GM12801 (cell line): ENCODE data around the gene ANLN.

Source experiments
- TF ChIP-seq, protein P1 (sequence below): IDR thresholded peaks from one replicate; pipeline ENCODE4 v1.5.1; 2011; ENCODE audit warnings: control low read depth; ENCODE audit not compliant: insufficient read length; ENCODE audit errors: extremely low read depth

ANLN gene

DNA sequence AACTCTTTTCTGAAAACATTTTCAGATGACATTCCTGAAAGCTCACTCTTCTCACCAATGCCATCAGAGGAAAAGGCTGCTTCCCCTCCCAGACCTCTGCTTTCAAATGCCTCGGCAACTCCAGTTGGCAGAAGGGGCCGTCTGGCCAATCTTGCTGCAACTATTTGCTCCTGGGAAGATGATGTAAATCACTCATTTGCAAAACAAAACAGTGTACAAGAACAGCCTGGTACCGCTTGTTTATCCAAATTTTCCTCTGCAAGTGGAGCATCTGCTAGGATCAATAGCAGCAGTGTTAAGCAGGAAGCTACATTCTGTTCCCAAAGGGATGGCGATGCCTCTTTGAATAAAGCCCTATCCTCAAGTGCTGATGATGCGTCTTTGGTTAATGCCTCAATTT is 16.5 kb downstream of the ANLN start:
- TF ChIP-seq, protein P1, sequence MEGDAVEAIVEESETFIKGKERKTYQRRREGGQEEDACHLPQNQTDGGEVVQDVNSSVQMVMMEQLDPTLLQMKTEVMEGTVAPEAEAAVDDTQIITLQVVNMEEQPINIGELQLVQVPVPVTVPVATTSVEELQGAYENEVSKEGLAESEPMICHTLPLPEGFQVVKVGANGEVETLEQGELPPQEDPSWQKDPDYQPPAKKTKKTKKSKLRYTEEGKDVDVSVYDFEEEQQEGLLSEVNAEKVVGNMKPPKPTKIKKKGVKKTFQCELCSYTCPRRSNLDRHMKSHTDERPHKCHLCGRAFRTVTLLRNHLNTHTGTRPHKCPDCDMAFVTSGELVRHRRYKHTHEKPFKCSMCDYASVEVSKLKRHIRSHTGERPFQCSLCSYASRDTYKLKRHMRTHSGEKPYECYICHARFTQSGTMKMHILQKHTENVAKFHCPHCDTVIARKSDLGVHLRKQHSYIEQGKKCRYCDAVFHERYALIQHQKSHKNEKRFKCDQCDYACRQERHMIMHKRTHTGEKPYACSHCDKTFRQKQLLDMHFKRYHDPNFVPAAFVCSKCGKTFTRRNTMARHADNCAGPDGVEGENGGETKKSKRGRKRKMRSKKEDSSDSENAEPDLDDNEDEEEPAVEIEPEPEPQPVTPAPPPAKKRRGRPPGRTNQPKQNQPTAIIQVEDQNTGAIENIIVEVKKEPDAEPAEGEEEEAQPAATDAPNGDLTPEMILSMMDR = no peak

DNA sequence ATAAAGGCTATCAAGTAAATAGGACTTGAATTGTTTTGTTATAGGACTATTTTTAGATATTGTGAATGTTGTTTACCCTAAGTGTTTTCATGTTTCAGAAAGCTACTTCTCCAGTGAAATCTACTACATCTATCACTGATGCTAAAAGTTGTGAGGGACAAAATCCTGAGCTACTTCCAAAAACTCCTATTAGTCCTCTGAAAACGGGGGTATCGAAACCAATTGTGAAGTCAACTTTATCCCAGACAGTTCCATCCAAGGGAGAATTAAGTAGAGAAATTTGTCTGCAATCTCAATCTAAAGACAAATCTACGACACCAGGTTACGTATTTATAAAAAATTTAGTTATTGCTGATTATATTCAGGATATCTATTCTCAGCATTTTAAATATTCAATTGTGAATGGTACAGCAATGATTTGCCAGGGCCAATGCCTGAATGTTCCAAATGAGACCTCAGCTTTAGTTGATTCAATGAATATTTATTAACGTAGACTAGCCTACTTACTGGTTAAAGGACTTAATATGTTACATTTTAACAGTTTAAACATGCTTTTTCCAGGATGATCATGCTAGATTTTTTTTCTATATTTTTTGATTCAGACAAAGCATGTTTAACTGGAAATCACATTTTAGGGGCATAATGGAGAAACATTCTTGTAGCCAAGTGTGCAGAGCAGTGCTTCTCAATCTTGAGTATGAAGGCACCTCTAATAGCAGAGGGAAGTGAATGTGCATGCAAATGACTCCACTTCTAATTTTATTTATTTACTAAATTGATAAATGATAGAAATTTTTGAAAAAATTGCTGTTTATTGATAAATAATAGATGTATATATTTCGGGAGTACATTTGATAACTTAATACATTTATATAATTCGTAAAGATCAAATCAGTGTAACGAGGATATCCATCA is 18.2 kb downstream of the ANLN start:
- TF ChIP-seq, protein P1 = no peak

DNA sequence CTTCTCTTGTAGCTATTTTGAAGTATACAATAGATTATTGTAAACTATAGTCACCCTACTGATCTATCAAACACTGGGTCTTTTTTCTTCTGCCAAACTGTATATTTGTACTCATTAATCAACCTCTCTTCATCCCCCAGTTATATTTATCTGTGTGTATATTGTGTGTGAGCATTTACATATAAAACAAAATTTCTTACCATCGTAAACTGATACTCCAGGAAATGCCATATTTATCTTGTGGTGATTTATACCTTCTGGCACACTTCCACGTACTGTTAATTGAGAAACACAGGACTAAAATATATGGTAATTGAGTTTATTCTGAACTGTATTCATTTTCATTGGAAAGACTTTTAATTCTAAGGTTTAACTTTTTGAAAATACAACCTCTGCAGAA is 18.9 kb downstream of the ANLN start:
- TF ChIP-seq, protein P1 = no peak

DNA sequence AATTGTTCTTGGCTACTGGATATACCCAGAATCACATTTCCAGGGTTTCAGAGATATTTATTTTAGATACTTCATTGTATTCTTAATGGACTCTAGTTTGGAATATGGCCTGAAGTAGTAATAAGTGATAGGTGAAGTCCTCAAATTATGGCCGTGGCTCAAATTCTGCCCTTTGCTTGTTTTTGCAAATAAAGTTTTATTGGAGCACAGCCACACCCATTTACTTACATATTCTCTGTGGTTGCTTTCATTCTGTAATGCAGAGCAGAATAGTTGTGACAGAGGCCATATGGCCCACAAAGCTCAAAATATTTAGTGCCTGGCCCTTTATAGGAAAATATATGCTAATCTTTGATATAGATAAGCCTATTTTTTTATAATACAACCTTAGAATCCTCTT is 19.5 kb downstream of the ANLN start:
- TF ChIP-seq, protein P1 = no peak

DNA sequence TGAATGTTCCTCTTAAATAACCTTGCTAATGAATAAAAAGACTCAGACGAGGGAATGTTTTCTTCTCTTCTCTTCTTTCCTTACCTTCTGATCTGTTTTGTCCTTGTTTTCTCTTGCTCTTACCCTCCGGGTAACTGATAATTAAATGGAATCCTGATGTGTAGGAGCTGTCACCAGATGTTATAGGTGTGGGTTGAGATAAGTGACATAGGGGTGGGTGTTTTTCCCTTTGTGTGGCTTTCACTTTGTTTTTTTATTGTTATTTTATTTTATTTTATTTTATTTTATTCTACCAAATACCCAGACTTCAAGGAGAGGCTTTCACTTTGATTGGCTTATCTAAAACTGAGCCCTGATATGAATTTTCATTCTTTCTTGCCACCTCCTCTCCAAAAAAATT is 25.5 kb downstream of the ANLN start:
- TF ChIP-seq, protein P1 = no peak

GRCh38 chr7:36416251-36416650 is 26.6 kb downstream of the ANLN start:
- TF ChIP-seq, protein P1 = no peak

DNA sequence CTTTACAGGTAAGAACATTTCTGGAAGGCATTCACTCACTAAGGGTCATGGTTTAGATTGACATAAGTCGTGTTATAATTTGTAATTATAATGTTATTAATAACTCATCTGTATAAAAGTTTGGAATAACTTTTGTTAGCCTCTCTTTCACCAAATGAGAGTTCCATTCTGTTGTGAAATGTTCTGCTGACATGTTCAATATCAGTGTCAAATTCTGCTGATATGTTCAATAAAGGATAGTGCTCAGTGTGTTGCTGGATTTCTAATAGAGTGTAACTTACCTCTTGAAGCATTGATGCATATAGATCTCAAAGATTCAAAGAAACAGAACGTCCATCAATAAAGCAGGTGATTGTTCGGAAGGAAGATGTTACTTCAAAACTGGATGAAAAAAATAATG is 30.6 kb downstream of the ANLN start:
- TF ChIP-seq, protein P1 = no peak
